ENCODE measurements around the gene CORIN. TPM values are rescaled to one million over a fixed set of nuclear protein-coding genes. Genes with fewer than 3 reads are reported as not detected.

The CORIN gene
- total and polyA plus RNA-seq, 2 of the 13 experiments (the other 11 are each of a cell fraction or from before 2014, with no cell fraction given), result 0.84 to 1.2 TPM

GRCh38 chr4:47830265-47831025 lies 7.4 kb downstream of the CORIN start:
- no peak for ATAC-seq
- in situ Hi-C loops (cut with HindIII; ENCODE audit: extremely low pct_ligation_motif_present, low pct_unique_long_range_greater_than_20kb), result no loop called here
- POLR2A ChIA-PET, result no interaction called here
- H3K27me3 ChIP-seq (ENCODE audit: control insufficient read depth in 1 of 2, insufficient read depth in 2 of 2, low read length in 2 of 2), result no peaks in the 10 kb centered on the region
- no peak for TF ChIP-seq HNF4G (IDR thresholded peaks at IDR 0.05; ENCODE audit: borderline replicate concordance, low read depth, low read length)
- no peak for TF ChIP-seq HNF4G (CRISPR knock-in tag; IDR thresholded peaks at IDR 0.05; ENCODE audit: borderline replicate concordance, low read depth)
- no peak for TF ChIP-seq FIP1L1 (IDR thresholded peaks at IDR 0.05; ENCODE audit: borderline replicate concordance, insufficient read depth, low read depth, low read length)
- TF ChIP-seq SMC3 (IDR thresholded peaks at IDR 0.05; ENCODE audit: low read length), result no peak
- TF ChIP-seq, protein P1, sequence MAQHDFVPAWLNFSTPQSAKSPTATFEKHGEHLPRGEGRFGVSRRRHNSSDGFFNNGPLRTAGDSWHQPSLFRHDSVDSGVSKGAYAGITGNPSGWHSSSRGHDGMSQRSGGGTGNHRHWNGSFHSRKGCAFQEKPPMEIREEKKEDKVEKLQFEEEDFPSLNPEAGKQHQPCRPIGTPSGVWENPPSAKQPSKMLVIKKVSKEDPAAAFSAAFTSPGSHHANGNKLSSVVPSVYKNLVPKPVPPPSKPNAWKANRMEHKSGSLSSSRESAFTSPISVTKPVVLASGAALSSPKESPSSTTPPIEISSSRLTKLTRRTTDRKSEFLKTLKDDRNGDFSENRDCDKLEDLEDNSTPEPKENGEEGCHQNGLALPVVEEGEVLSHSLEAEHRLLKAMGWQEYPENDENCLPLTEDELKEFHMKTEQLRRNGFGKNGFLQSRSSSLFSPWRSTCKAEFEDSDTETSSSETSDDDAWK (CRISPR knock-in tag; IDR thresholded peaks at IDR 0.05), result no peak
- no peak for TF ChIP-seq PCBP1 (IDR thresholded peaks at IDR 0.05; ENCODE audit: borderline replicate concordance, low read depth, low read length)
- no peak for TF ChIP-seq XBP1 (CRISPR knock-in tag; IDR thresholded peaks at IDR 0.05)
- TF ChIP-seq MIXL1 (CRISPR knock-in tag; IDR thresholded peaks at IDR 0.05), result no peak
- no peak for TF ChIP-seq GTF2F1 (IDR thresholded peaks at IDR 0.05; ENCODE audit: low read length)
- TF ChIP-seq ZNF567 (CRISPR knock-in tag; IDR thresholded peaks at IDR 0.05; ENCODE audit: borderline replicate concordance), result no peak
- no peak for DNase-seq (ENCODE audit: low spot score)
- no peak overlapping the region for H3K4me2 ChIP-seq (ENCODE audit: low read depth, low read length)
- peaks cover 6% of the 10 kb centered on the region; the same call in 1 of the 2 replicates for H3K9me3 ChIP-seq (ENCODE audit: low read length)
- intact Hi-C loops (cut with micrococcal nuclease; ENCODE audit: unreplicated experiment), result no loop called here
- 0 out of 2 replicates have a peak, but pooled peaks cover 2% of the 10 kb centered on the region for H3K4me1 ChIP-seq (ENCODE audit: insufficient read depth, low read length)
- no peak overlapping the region for H3K4me3 ChIP-seq (replicated peaks in 1 of 3; ENCODE audit: insufficient read depth in 1 of 3, low read depth in 2 of 3, low read length in 3 of 3)
- no peak overlapping the region for H2AFZ ChIP-seq (ENCODE audit: low read length)
- 80% methylated on average over 3 of the region's 3 CpGs for WGBS (ENCODE audit: low lambda C conversion rate)
- CTCF ChIA-PET (ENCODE audit: low intra/inter-chr PET ratio, low total read pairs), result no interaction called here
- no peaks in the 10 kb centered on the region for H3K36me3 ChIP-seq (replicated peaks in 1 of 2; ENCODE audit: control insufficient read depth in 1 of 2, insufficient read depth in 2 of 2, low read length in 2 of 2)
- H4K20me1 ChIP-seq (ENCODE audit: insufficient read depth, low read length), result no peaks in the 10 kb centered on the region
- no peak overlapping the region for H3K9ac ChIP-seq (ENCODE audit: insufficient read depth, low read depth, low read length)
- no peaks in the 10 kb centered on the region for H3K79me2 ChIP-seq (ENCODE audit: insufficient read depth, low read length)
- FAIRE-seq, result no peak
- no peak overlapping the region for H3K27ac ChIP-seq (ENCODE audit: extremely low read length, insufficient read depth, low read length)
- BruUV-seq (replicated peaks), result no TSS peak

Measured in HepG2 (cell line).